GM10266 (cell line): Measurements from ENCODE around the gene LASP1NB.

Experiments
- DNase-seq: peaks from one replicate; pipeline ENCODE4 v3.0.0; 2012; ENCODE audit errors: extremely low spot score
- TF ChIP-seq, protein P1 (sequence below): IDR thresholded peaks from 2 replicates; pipeline ENCODE4 v1.5.1; 2012; ENCODE audit warnings: mild to moderate bottlenecking, low read depth; ENCODE audit not compliant: control insufficient read depth, insufficient read depth; ENCODE audit errors: missing control alignments

Gene LASP1NB

DNA sequence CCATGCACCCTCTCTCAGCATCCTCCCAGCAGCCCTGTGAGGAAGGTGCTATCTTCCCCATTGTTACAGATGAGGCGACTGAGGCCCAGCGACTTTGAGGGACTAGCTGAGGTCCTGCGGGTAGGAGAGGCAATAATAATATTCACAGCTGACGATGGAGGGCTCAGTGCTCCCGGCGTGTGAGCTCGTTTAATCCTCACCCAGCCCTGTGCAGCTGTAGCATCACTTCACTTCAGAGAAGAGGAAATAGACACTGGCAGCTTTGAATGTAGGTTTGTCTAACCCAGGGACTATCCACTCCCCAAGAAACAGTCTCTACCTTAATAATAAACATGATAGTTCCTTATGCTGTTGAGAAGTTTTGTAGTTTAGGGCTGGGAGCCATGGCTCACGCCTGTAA, 34.0 kb upstream of the LASP1NB start:
- no peak for DNase-seq
- TF ChIP-seq, protein P1, sequence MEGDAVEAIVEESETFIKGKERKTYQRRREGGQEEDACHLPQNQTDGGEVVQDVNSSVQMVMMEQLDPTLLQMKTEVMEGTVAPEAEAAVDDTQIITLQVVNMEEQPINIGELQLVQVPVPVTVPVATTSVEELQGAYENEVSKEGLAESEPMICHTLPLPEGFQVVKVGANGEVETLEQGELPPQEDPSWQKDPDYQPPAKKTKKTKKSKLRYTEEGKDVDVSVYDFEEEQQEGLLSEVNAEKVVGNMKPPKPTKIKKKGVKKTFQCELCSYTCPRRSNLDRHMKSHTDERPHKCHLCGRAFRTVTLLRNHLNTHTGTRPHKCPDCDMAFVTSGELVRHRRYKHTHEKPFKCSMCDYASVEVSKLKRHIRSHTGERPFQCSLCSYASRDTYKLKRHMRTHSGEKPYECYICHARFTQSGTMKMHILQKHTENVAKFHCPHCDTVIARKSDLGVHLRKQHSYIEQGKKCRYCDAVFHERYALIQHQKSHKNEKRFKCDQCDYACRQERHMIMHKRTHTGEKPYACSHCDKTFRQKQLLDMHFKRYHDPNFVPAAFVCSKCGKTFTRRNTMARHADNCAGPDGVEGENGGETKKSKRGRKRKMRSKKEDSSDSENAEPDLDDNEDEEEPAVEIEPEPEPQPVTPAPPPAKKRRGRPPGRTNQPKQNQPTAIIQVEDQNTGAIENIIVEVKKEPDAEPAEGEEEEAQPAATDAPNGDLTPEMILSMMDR, result no peak

DNA sequence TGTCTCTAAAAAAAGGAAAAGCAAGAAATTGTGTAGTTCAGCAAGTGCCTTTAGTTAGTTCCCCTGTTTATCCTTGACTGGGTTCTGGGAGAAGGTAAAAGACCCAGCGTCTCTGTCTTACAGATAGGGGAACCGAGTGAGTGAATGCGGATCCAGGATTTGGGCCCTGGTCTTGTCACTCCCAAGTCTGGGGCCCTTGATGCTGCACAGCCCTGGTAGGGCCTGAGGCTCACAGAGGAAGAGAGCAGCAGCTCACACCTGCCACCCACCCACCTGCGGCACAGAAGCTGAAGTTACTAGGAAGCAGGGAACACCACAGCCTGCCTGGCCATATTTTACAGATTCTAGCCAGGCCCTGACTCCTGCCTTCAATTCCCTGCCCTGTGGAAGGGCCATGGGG, 33.3 kb upstream of the LASP1NB start:
- TF ChIP-seq, protein P1, result no peak
- DNase-seq, result no peak

DNA sequence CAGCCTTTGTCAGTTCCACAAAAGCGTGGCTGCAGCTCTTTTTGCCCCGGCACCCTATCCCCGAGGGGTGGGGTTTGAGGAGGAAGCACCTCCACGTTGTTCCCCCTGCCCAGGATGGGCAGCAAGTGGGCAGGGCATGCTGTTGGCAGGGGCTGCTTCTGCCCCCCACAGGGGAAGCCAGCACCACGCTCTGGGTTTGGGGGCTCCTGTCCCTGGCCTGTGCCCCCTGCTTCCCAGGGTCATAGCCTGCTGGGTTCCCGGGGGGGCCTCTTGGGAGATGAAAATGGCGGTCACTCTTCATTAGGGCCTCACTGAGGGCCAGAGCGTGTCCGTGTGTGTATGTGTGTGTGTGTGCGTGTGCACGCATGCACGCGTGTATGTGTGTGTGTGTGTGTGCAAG, 32.8 kb upstream of the LASP1NB start:
- DNase-seq, result no peak
- TF ChIP-seq, protein P1, result no peak

DNA sequence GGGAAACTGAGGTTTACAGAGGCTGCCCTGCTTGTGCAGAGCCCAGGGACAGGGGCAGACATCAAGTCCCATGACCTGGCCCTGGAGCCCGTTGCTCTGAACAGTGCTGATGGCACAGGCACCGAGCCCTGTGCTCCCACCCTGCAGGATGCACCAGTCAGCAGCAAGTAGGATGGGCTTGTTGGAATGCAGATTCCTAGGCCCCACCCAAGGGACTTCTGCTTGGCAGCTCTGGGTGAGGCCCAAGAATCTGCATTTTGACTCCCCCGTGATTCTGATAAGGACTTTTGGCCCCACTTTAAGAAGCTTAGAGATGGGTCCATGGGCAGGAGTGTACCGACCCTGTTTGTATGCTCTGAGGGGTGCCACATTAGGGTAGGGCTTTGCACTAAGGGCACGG, 32.3 kb upstream of the LASP1NB start:
- DNase-seq, result no peak
- TF ChIP-seq, protein P1, result no peak

DNA sequence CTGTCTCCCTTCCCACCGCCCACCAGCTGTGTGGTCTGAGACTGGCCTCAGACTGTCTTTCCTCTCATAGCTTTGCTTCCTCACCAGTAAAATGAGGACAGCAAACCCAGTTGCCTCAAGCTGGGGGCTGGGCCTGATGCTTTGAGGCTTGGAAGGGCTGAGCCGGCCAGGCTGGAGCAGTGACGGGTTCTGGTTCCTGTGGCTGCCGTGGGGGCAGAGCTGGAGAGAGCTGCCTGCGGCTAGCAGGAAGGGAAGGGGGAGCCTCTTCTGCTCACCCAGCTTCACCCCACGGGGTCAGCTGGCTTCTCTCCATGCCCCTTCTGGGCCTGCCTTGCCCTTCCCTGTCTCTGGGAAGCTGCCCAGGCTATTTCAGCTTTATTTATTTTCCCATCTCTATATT, 31.8 kb upstream of the LASP1NB start:
- TF ChIP-seq, protein P1, result no peak
- no peak for DNase-seq

DNA sequence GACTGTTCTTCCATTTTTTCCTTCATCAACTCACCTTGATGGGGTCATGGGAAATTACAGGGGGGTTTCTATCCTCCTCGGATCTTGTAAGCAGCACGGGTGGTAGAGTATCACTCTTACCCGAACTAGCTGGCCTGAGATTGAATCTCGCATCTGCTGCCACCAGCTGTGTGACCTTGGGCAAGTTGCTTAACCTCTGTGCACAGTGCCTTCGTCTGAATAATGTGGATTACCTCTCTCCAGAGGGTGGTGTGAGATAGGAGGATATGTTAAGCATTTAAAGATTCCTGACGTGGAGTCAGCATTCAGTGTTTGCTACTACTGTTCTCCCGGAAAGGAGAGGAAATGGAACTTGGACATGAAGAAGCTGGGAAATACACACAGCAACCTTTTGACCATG, 31.1 kb upstream of the LASP1NB start:
- no peak for DNase-seq
- TF ChIP-seq, protein P1, result no peak

DNA sequence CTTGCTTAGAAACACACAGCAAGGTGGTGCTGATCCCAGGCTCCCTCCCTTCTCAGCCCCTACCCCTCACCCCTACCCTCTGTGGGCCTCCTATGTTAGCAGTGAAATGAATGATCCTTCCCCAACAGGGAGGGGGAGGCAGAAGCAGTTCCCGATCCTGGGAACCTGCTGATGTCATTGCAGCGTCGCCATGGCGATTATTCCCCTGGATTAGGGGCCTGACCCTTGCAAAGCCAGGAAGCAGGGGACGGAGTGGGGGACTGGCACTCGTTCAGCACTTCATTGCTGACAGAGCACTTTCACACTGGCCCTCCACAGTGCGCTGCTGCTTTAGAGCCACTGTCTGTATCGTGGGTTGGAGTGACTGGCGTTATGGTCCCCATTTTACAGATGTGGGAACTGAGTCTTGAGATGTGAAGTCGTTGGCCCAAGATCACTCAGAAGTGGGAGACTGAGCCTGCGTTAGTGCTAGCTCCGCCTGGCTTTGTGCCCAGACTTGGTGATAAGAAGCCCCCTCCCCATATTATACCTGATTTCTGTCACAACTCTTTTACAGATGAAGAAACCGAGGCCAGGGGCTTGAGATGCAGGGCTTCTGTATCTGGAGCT, 29.0 kb upstream of the LASP1NB start:
- TF ChIP-seq, protein P1, result no peak
- DNase-seq, result no peak
